GM19239 (cell line): ENCODE data around the gene RMI1.
"Not testable (repeated sequence)": the region's sequence is repeated elsewhere in the genome, so short reads cannot be mapped to it uniquely, and the experiment has no call there.

Experiments used
- DNase-seq: peaks from one replicate; pipeline ENCODE4 v3.0.0; 2011; ENCODE audit warnings: low spot score; ENCODE audit not compliant: insufficient read length
- FAIRE-seq: peaks from 2 replicates; lab custom pipeline; 2011; peaks lifted over from hg19 to GRCh38; lab: Jason Lieb, UNC

Gene RMI1

GRCh38 chr9:83980395-83981125 lies at the start of gene RMI1:
RMI1 (plus strand) TSS chr9:83980805; CDS start chr9:84000987, 20,182 bp downstream.
- peak; percentile 91 for FAIRE-seq

GRCh38 chr9:83930881-83931280 lies 49.7 kb upstream of the RMI1 start:
- no peak for FAIRE-seq
- no peak for DNase-seq

More at GRCh38 chr9:83980395-83981125, at the start of gene RMI1:
- peak; percentile 62 for DNase-seq

GRCh38 chr9:83932011-83932410 lies 48.6 kb upstream of the RMI1 start:
- no peak for DNase-seq
- no peak for FAIRE-seq

GRCh38 chr9:83932851-83933250 lies 47.8 kb upstream of the RMI1 start:
- no peak for FAIRE-seq
- no peak for DNase-seq

DNA sequence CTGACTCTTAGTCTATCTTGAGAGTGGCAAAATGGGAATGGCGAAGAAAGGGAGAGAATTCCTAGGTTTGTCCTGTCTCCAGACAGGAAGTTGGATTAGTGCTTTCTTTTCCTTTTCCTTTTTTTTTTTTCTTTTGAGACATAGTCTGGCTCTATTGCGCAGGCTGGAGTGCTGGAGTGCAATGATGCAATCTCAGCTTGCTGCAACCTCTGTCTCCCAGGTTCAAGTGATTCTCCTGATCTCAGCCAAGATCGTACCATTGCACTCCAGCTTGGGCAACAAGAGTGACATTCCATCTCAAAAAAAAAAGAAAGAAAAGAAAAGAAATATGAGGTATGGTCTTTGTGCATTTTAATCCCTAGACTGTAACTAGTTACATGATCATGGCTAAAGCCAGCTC lies 46.8 kb upstream of the RMI1 start:
- DNase-seq, result no peak
- FAIRE-seq, result no peak

DNA sequence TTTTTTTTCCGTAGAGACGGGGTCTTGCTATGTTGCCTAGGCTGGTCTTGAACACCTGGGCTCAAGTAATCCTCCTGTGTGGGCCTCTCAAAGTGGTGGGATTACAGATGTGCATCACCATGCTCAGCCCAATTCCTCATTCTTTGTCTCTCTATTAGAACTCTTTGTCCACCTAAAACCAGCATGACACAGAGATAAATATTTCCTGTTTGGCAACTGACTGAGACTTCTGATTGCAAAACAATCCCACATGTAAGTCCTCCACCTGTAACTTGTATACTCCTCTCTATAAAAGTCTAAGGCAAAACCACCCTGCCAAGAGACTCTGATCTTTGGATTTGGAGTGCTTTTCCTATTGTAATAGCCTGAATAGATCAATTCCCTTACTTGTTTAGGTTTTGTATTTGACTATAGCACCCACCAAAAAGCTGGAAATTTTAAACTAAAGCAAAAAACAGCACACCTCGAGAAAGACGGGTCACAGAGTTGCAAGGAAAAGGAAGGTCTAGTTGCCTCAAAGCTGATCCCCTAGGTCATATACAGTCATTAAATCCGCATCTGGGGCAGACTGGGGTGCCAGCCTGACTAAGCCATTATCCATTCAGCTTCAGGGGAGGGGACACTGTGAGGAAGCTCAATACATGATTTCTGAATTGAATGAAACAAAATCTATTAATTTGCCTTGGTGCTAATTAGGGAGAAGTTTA lies 45.9 kb upstream of the RMI1 start:
- FAIRE-seq, result no peak
- no peak for DNase-seq

- DNase-seq, result no peak
- no peak for FAIRE-seq
These were observed 45.2 kb upstream of the RMI1 start for GRCh38 chr9:83935276-83935935.

DNA sequence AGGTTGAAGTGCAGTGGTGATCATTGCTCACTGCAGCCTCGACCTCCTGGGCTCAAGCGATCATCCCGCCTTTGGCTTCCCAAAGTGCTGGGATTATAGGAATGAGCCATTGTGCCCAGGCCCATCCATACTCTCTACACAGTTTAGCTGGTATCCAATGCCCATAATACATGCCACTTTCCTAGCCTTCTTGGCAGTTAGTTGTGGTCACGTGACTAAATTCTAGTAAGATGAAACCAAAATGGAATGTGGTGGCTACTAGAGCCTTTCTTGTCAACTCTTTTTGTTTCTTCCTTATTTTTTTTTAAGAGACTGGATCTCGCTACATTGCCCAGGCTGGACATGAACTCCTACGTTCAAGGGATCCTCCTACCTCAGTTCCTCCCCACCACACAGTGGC lies 44.1 kb upstream of the RMI1 start:
- no peak for DNase-seq
- FAIRE-seq, result no peak

DNA sequence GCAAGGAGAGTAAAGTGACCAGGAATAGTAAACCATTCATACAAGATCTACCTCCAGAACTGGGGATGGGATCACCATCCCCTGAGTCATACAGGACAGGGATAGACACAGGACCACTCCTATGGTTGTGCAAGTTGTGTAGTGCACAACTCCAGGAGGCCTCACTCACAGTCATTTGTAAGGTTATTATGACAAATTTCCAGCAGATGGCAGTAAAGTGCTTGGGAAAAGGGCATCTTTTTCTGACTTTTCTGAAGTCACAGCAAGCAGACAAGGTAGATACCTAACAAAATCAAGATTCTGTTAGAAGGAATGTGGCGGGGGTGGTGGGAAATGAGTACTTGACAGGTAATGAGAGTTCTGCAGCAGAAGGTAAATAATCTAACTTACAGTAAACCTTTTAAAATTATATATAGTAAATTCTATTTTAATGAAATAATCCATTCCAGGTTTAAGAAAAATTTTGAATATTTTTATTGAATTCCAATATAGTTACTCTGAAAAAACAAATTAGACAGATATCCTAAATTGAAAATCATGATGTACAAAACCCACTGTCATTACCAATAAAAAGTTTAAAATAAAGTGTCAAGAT lies 42.6 kb upstream of the RMI1 start:
- DNase-seq, result peak; percentile 40
- peak; percentile 88 for FAIRE-seq

DNA sequence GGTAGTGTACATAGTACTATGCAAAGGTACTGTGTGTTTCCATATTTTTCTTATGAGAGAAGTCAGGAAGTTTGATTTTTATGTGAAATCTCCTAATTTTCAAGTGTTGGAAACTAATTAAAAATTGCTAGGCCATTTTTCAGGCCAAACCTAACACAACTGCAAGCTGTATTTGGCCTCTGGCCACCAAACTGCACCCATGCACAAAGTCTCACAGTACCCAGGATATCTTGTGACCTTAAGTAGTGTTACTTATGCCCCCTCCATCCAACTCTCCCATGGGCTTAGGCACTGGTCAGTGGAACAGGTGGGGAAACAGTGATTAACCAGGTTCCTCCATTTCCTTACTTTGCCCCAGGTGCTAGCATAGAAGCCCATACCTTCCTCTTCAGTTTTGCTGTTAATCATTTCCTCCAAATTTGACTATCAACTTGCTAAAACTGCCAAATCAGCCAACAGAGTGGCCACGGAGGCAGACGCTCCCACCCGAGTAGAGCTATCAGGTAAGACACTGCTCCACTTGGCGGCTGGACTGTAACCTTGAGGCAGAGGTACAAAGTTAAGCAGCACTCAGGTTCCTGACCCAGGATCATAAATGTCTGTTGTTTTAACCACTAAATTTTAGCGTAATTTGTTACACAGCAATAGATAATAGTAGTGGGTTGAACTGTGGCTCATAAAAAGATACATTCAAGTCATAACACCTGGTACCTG lies 39.9 kb upstream of the RMI1 start:
- FAIRE-seq (no peak), DNase-seq (no peak)

- not testable (repeated sequence) for FAIRE-seq, DNase-seq
These were observed 32.5 kb upstream of the RMI1 start for GRCh38 chr9:83948096-83948495.

GRCh38 chr9:83956086-83956435 lies 24.5 kb upstream of the RMI1 start:
- DNase-seq (peak; percentile 24), FAIRE-seq (no peak)

DNA sequence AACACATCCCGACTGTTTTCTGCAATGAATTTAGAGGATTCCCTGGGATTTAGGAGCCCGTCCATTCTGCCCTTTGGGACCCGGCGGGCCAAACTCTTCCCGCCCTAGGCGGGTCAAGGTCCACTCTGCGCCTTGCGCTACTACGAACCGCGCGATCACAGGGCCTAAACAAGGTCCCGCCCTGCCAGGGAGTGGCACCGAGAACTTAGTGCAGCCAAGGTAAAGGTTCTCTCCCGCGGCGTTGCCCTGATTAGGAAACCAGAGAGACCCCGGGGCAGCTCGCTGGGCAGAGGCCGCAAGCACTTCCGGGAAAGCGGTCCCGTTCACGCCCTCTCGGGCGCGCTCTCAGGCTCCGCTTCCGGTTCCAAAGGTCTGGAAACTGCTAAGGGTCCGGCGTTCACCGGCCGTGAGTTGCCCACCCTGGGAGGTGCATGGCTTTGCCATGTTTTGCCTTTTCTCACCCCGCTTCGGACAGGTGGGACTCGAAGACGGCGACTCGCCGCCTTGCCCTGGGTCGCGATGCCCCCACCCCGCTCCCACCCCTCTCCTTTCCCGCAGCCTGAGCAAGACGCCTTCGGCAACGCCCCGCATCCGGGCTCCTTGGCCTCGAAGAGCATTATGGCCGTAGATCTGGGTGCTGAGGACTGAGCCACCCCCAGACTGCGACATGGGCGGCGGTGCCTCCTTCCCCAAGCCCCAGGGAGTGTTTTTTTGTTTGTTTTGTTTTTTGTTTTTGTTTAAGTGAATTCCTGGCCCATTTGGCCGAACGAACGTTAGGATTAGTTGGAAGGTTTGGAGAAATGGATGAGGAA lies 24.0 kb upstream of the RMI1 start:
- DNase-seq, result peak; percentile 67
- peak; percentile 54 for FAIRE-seq

- FAIRE-seq (no peak), DNase-seq (no peak)
These were observed 23.4 kb upstream of the RMI1 start for GRCh38 chr9:83957248-83957513.

GRCh38 chr9:83959061-83959460 lies 21.5 kb upstream of the RMI1 start:
- DNase-seq, result no peak
- no peak for FAIRE-seq

- DNase-seq, result no peak
- no peak for FAIRE-seq
These were observed 19.6 kb upstream of the RMI1 start for GRCh38 chr9:83960991-83961390.

DNA sequence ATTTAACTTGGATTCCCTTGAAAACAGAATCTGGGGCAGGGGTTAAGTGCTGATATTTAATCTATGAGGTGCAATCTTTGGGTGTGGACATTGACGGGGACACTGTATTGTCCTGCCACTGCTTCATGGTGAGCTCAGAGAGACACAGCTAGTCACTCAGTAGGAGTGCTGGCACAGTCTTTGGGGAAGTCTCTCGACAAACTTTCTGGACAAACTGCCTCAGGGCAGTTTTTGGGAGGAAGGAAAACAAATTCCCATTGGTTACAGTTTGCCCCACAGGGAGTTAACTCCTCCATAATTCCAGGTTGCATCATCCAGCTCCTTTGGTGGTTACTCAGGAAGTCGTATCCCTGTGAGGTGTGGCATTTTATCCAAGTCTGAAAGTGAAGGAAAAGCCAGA lies 18.4 kb upstream of the RMI1 start:
- FAIRE-seq, result no peak
- no peak for DNase-seq

DNA sequence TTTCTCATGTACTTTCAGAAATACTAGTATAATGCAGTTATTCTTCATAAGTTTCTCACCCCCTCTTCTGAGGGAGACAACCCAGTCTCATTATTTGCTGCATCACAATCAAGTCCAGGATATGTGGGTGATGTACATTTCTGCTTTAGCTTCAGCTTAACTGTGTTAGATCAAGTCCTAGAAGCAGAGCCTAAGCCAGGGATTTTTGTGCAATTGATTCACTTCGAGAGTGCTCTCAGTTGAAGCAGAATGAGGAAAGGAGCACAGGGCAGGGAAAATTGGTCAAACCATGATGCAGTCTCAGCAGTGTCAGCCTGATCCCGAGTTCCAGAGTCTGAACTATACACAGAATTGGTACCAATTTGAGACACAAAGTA lies 15.6 kb upstream of the RMI1 start:
- FAIRE-seq (no peak), DNase-seq (no peak)

DNA sequence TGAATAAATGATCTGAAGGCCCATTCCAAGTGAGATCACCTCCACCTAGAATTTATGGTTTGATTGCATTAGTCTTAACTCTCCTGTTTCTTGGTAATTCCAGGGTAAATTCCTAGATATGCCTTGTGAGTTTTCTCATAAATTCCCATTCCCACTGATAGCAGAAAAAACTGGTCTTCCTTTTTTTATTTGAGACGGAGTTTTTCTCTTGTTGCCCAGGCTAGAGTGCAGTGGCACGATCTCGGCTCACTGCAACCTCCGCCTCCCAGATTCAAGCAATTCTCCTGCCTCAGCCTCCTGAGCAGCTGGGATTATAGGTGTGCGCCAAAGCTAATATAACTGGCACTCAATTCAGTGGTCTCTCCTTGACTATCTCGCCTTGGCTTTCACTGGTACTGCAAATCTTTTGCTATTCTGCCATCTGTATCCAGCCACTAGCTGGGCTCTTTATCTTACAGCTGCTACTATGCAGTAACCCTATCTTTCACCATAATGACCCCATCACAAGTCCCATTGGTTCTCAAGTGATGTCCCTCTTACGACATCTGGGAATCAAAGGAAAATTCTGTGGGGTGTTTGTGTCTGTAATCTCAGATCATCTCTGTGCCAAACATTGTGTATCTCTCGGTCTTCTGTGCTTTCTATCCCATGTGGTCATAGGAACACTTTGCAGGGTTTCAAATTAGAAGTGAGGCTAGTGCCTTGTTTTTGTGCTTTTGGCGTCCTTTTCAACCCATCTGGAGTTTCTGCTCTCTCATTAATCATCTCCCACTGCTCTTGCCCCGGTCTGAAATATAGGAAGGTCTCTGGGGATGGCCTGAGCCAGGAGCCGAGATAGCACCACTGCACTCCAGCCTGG lies 15.0 kb upstream of the RMI1 start:
- DNase-seq, result no peak
- no peak for FAIRE-seq
